Measurements from ENCODE around the gene SKAP1. TPM values are rescaled to one million over a fixed set of nuclear protein-coding genes. Genes with fewer than 3 reads are reported as not detected.

SKAP1 gene
- total RNA-seq, 4 donors from 2014 or later = not detected

DNA sequence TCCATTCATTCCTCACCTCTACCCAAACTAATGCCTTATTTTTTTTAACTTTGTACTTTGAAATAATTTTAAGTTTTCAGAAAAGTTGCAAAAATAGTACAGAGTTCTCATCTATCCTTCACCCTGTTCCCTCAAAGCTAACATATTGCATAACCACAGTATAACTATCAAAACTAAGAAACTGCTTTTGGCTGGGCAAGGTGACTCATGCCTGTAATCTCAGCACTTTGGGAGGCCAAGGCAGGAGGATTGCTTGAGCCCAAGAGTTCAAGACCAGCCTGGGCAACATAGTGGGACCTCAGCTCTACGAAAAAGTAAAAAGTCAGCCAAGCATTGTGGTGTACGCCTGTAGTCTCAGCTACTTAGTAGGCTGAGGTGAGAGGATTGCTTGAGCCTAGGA lies 147.7 kb downstream of the SKAP1 start:
- H3K27ac ChIP-seq = no peak overlapping the region
- TF ChIP-seq POLR2A (IDR thresholded peaks at IDR 0.05) (no peak), CTCF (IDR thresholded peaks at IDR 0.05 in 4 of 5, conservative IDR thresholded peaks at IDR 0.05 in 1 of 5) (no peak)
- ATAC-seq = no peak
- in situ Hi-C loops (cut with MboI; ENCODE audit: low sequenced_read_pairs in 4 of 4) (no loop called here), intact Hi-C loops (cut with DNase I; ENCODE audit: low total_unique reads) (no loop called here)
- H3K4me3 ChIP-seq = no peak overlapping the region
- H3K36me3 ChIP-seq = no peaks in the 10 kb centered on the region
- DNase-seq = no peak
- no peaks in the 10 kb centered on the region for H3K27me3 ChIP-seq
- peaks cover 0 to 10% of the 10 kb centered on the region in 2 donors for H3K4me1 ChIP-seq
- H3K9me3 ChIP-seq = no peaks in the 10 kb centered on the region

- H3K9me3 ChIP-seq = no peaks in the 10 kb centered on the region
- H3K27ac ChIP-seq = no peak overlapping the region
- no peaks in the 10 kb centered on the region for H3K27me3 ChIP-seq
- ATAC-seq (no peak), DNase-seq (no peak)
- no peak overlapping the region for H3K4me3 ChIP-seq
- peaks cover 0 to 7% of the 10 kb centered on the region in 2 donors for H3K4me1 ChIP-seq
- no peaks in the 10 kb centered on the region for H3K36me3 ChIP-seq
- TF ChIP-seq POLR2A (IDR thresholded peaks at IDR 0.05) (no peak), CTCF (IDR thresholded peaks at IDR 0.05 in 4 of 5, conservative IDR thresholded peaks at IDR 0.05 in 1 of 5) (no peak)
- intact Hi-C loops (cut with DNase I; ENCODE audit: low total_unique reads) (no loop called here), in situ Hi-C loops (cut with MboI; ENCODE audit: low sequenced_read_pairs in 4 of 4) (no loop called here)
Measured at GRCh38 chr17:48278760-48279491, 151.1 kb downstream of the SKAP1 start.

GRCh38 chr17:48276776-48277175 lies 153.2 kb downstream of the SKAP1 start:
- peaks cover 0 to under 1% of the 10 kb centered on the region in 2 donors for H3K4me1 ChIP-seq
- no peak overlapping the region for H3K27ac ChIP-seq
- no peak overlapping the region for H3K4me3 ChIP-seq
- no peaks in the 10 kb centered on the region for H3K27me3 ChIP-seq
- ATAC-seq = no peak
- no peaks in the 10 kb centered on the region for H3K36me3 ChIP-seq
- intact Hi-C loops (cut with DNase I; ENCODE audit: low total_unique reads) = no loop called here
- in situ Hi-C loops (cut with MboI; ENCODE audit: low sequenced_read_pairs in 4 of 4) = no loop called here
- no peak for DNase-seq
- H3K9me3 ChIP-seq = no peaks in the 10 kb centered on the region
- TF ChIP-seq CTCF (IDR thresholded peaks at IDR 0.05 in 4 of 5, conservative IDR thresholded peaks at IDR 0.05 in 1 of 5) = no peak
- no peak for TF ChIP-seq POLR2A (IDR thresholded peaks at IDR 0.05)

GRCh38 chr17:48270899-48271298 lies 159.1 kb downstream of the SKAP1 start:
- no peaks in the 10 kb centered on the region for H3K9me3 ChIP-seq
- no peaks in the 10 kb centered on the region for H3K36me3 ChIP-seq
- DNase-seq (no peak), ATAC-seq (peak; percentile 87 to 93)
- intact Hi-C loops (cut with DNase I; ENCODE audit: low total_unique reads) = no loop called here
- in situ Hi-C loops (cut with MboI; ENCODE audit: low sequenced_read_pairs in 4 of 4) = no loop called here
- peaks cover 15 to 16% of the 10 kb centered on the region in 2 donors for H3K4me1 ChIP-seq
- no peaks in the 10 kb centered on the region for H3K27me3 ChIP-seq
- TF ChIP-seq CTCF (IDR thresholded peaks at IDR 0.05 in 4 of 5, conservative IDR thresholded peaks at IDR 0.05 in 1 of 5) = no peak
- TF ChIP-seq POLR2A (IDR thresholded peaks at IDR 0.05) = no peak
- H3K27ac ChIP-seq = peak overlapping the region in 2 of 4 donors; percentile 28 to 39
- no peak overlapping the region for H3K4me3 ChIP-seq

Data from gastrocnemius medialis (tissue), 4 donors.